K562 (cell line): ENCODE results near the gene FBXW7. TPM values are rescaled to one million over a fixed set of nuclear protein-coding genes. Genes with fewer than 3 reads are reported as not detected.

Experiments
- AFF4 ChIP-seq: sonication (generic); formaldehyde crosslinking; IDR thresholded peaks from 2 replicates; pipeline ENCODE4 v1.8.0; 2023; ENCODE audit warnings: mild to moderate bottlenecking, missing genetic modification reagents
- COPS2 ChIP-seq: fragments of 450-650 bp; conservative IDR thresholded peaks from 2 replicates; pipeline ENCODE4 v1.6.1; 2016; ENCODE audit warnings: mild to moderate bottlenecking, moderate library complexity
- CREB1 ChIP-seq, 2 experiments: sonication (generic) in 1 of 2; formaldehyde crosslinking in 1 of 2; IDR thresholded peaks; 2 replicates each; pipeline versions ENCODE4 v1.6.1 to v1.8.0; 2012 to 2022; ENCODE audit warnings: inconsistent platforms in 1 of 2, mild to moderate bottlenecking in 1 of 2, missing genetic modification reagents in 1 of 2, moderate library complexity in 1 of 2
- CSDE1 ChIP-seq, 2 experiments: fragments of 450-650 bp; IDR thresholded peaks; 2 replicates each; pipeline ENCODE4 v1.6.1; 2016; ENCODE audit warnings: mild to moderate bottlenecking in 1 of 2
- NFIC ChIP-seq: fragments of 450-650 bp; IDR thresholded peaks from 2 replicates; pipeline ENCODE4 v1.6.1; 2017; ENCODE audit warnings: mild to moderate bottlenecking, inconsistent platforms
- PHF21A ChIP-seq: fragments of 450-650 bp; IDR thresholded peaks from 2 replicates; pipeline ENCODE4 v1.6.1; 2017; ENCODE audit warnings: low read depth, borderline replicate concordance
- RBM22 ChIP-seq: fragments of 200-400 bp; formaldehyde crosslinking; IDR thresholded peaks from 2 replicates; pipeline ENCODE4 v1.6.1; 2018; ENCODE audit warnings: low read length, low read depth; ENCODE audit not compliant: poor library complexity, severe bottlenecking
- RHOXF2B ChIP-seq: fragments of 250-450 bp; sonication (Bioruptor Pico); conservative IDR thresholded peaks from 2 replicates; pipeline ENCODE4 v1.5.1; 2021
- SOX6 ChIP-seq: fragments of 450-650 bp; IDR thresholded peaks from 2 replicates; pipeline ENCODE4 v1.6.1; 2014; ENCODE audit warnings: mild to moderate bottlenecking
- SRSF1 ChIP-seq: fragments of 200-400 bp; formaldehyde crosslinking; IDR thresholded peaks from 2 replicates; pipeline ENCODE4 v1.6.1; 2017; ENCODE audit warnings: mild to moderate bottlenecking, low read depth, low read length, moderate library complexity
- ZBED1 ChIP-seq: IDR thresholded peaks from 2 replicates; pipeline ENCODE4 v1.6.1; 2014
- ZBTB26 ChIP-seq: fragments of 450-650 bp; formaldehyde crosslinking; IDR thresholded peaks from 2 replicates; pipeline ENCODE4 v1.4.0; 2022; ENCODE audit warnings: missing genetic modification characterization
- ZKSCAN1 ChIP-seq: fragments of 150-350 bp; IDR thresholded peaks from 2 replicates; pipeline ENCODE4 v1.6.1; 2016; ENCODE audit warnings: low read depth, low read length
- ZNF354B ChIP-seq: fragments of 250-450 bp; sonication (Bioruptor Pico); IDR thresholded peaks from 2 replicates; pipeline ENCODE4 v1.4.0; 2020
- ZNF717 ChIP-seq: fragments of 250-450 bp; sonication (Bioruptor Pico); IDR thresholded peaks from 2 replicates; pipeline ENCODE4 v1.5.0; 2021
- polyA plus RNA-seq, 8 experiments: library from polyadenylated mRNA; depleted of rRNA in 4 of 8; stranded (reverse) in 5 of 8; unstranded in 3 of 8; fragments of >200 nt; fragmentation: Nextera tagmentation in 2 of 8; fragmentation: Illumina TruSeq in 1 of 8; extraction: Ambion mirVana in 2 of 8; extraction: Trizol in 1 of 8; gene quantifications; 2 replicates each; pipeline versions ENCODE4 v1.2.1 to v1.2.3, GENCODE V29; 2011 to 2014; ENCODE audit warnings: inconsistent platforms in 1 of 8, missing spikeins in 1 of 8
- total RNA-seq, 7 experiments: library from RNA; depleted of rRNA in 6 of 7; stranded (reverse); fragments of >200 nt in 6 of 7; fragmentation: Illumina TruSeq in 2 of 7; extraction: Trizol in 2 of 7; gene quantifications; 2 replicates each; pipeline versions ENCODE4 v1.2.1 to v1.2.3, GENCODE V29; 2011 to 2021; ENCODE audit warnings: low replicate concordance in 1 of 7
- TF ChIP-seq, protein P1 (sequence below): fragments of 250-450 bp; sonication (Bioruptor Pico); IDR thresholded peaks from 2 replicates; pipeline ENCODE4 v1.8.0; 2021; ENCODE audit warnings: mild to moderate bottlenecking, moderate library complexity
- TF ChIP-seq, protein P2 (sequence below): fragments of 450-650 bp; formaldehyde crosslinking; IDR thresholded peaks from 2 replicates; pipeline ENCODE4 v1.4.0; 2020; ENCODE audit warnings: mild to moderate bottlenecking, mixed read lengths
- TF ChIP-seq, protein P3 (sequence below): fragments of 250-450 bp; sonication (Bioruptor Pico); IDR thresholded peaks from 2 replicates; pipeline ENCODE4 v1.4.0; 2020; ENCODE audit warnings: mild to moderate bottlenecking, moderate library complexity, borderline replicate concordance

FBXW7 gene
- total and polyA plus RNA-seq, 9 of the 15 experiments (the other 6 are each of a cell fraction or from before 2014, with no cell fraction given) = 6.8 to 44.2 (median 16.4) TPM

GRCh38 chr4:152535903-152536544 is at the start of gene FBXW7 (continued):
- TF ChIP-seq RHOXF2B (no peak), CREB1 (IDR thresholded peaks at IDR 0.05) (peak; percentile 99), CREB1 (CRISPR knock-in tag; IDR thresholded peaks at IDR 0.05) (peak; percentile 100), RBM22 (peak; percentile 87), ZNF717 (CRISPR knock-in tag) (no peak), AFF4 (CRISPR knock-in tag) (peak; percentile 21), CSDE1 (IDR thresholded peaks at IDR 0.05) (peak in 1 of 2 experiments; percentile 98; a peak in 2 of 4 replicates), ZNF354B (CRISPR knock-in tag) (no peak), NFIC (no peak; the same call in 1 of the 2 replicates), PHF21A (no peak), ZKSCAN1 (peak; percentile 29; the same call in 1 of the 2 replicates), SRSF1 (no peak), COPS2 (no peak), ZBED1 (no peak), SOX6 (no peak; the same call in 1 of the 2 replicates), ZBTB26 (CRISPR knock-in tag) (no peak)
- TF ChIP-seq, protein P1, sequence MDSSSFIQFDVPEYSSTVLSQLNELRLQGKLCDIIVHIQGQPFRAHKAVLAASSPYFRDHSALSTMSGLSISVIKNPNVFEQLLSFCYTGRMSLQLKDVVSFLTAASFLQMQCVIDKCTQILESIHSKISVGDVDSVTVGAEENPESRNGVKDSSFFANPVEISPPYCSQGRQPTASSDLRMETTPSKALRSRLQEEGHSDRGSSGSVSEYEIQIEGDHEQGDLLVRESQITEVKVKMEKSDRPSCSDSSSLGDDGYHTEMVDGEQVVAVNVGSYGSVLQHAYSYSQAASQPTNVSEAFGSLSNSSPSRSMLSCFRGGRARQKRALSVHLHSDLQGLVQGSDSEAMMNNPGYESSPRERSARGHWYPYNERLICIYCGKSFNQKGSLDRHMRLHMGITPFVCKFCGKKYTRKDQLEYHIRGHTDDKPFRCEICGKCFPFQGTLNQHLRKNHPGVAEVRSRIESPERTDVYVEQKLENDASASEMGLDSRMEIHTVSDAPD (CRISPR knock-in tag) = no peak
- TF ChIP-seq, protein P2, sequence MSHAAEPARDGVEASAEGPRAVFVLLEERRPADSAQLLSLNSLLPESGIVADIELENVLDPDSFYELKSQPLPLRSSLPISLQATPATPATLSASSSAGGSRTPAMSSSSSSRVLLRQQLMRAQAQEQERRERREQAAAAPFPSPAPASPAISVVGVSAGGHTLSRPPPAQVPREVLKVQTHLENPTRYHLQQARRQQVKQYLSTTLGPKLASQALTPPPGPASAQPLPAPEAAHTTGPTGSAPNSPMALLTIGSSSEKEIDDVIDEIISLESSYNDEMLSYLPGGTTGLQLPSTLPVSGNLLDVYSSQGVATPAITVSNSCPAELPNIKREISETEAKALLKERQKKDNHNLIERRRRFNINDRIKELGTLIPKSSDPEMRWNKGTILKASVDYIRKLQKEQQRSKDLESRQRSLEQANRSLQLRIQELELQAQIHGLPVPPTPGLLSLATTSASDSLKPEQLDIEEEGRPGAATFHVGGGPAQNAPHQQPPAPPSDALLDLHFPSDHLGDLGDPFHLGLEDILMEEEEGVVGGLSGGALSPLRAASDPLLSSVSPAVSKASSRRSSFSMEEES (CRISPR knock-in tag) = no peak
- TF ChIP-seq, protein P3, sequence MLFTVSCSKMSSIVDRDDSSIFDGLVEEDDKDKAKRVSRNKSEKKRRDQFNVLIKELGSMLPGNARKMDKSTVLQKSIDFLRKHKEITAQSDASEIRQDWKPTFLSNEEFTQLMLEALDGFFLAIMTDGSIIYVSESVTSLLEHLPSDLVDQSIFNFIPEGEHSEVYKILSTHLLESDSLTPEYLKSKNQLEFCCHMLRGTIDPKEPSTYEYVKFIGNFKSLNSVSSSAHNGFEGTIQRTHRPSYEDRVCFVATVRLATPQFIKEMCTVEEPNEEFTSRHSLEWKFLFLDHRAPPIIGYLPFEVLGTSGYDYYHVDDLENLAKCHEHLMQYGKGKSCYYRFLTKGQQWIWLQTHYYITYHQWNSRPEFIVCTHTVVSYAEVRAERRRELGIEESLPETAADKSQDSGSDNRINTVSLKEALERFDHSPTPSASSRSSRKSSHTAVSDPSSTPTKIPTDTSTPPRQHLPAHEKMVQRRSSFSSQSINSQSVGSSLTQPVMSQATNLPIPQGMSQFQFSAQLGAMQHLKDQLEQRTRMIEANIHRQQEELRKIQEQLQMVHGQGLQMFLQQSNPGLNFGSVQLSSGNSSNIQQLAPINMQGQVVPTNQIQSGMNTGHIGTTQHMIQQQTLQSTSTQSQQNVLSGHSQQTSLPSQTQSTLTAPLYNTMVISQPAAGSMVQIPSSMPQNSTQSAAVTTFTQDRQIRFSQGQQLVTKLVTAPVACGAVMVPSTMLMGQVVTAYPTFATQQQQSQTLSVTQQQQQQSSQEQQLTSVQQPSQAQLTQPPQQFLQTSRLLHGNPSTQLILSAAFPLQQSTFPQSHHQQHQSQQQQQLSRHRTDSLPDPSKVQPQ = no peak
